ENCODE data around the gene MUCL3.

GRCh38 chr6:30896541-30896940, 44.2 kb upstream of the MUCL3 start:
- no peak for TF ChIP-seq CTCF (IDR thresholded peaks at IDR 0.05)
- no peak for TF ChIP-seq POLR2A (IDR thresholded peaks at IDR 0.05)
- no peak for TF ChIP-seq POLR2AphosphoS5 (IDR thresholded peaks at IDR 0.05)

Data from breast epithelium (tissue), 3 donors.